ENCODE results near the gene CNOT8.
A peak's percentile ranks its signal among the peaks of the same experiment; 100 is the strongest.

The CNOT8 gene

GRCh38 chr5:154858297-154858971 lies at the start of gene CNOT8:
CNOT8 (plus strand) TSS chr5:154858627; CDS start chr5:154863279, 4,652 bp downstream.
- no peak for TF ChIP-seq GATA2 (IDR thresholded peaks at IDR 0.05; ENCODE audit: low read depth, low read length)
- TF ChIP-seq GATA3 (IDR thresholded peaks at IDR 0.05; ENCODE audit: low read depth, low read length): no peak

GRCh38 chr5:154811239-154811638 lies 47.2 kb upstream of the CNOT8 start:
- no peak for TF ChIP-seq GATA3 (IDR thresholded peaks at IDR 0.05; ENCODE audit: low read depth, low read length)
- no peak for TF ChIP-seq GATA2 (IDR thresholded peaks at IDR 0.05; ENCODE audit: low read depth, low read length)

GRCh38 chr5:154811653-154812465 lies 46.6 kb upstream of the CNOT8 start:
- TF ChIP-seq GATA2 (IDR thresholded peaks at IDR 0.05; ENCODE audit: low read depth, low read length) (no peak), GATA3 (IDR thresholded peaks at IDR 0.05; ENCODE audit: low read depth, low read length) (no peak)

GRCh38 chr5:154813158-154813557 lies 45.3 kb upstream of the CNOT8 start:
- no peak for TF ChIP-seq GATA3 (IDR thresholded peaks at IDR 0.05; ENCODE audit: low read depth, low read length)
- TF ChIP-seq GATA2 (IDR thresholded peaks at IDR 0.05; ENCODE audit: low read depth, low read length): no peak

GRCh38 chr5:154813736-154814135 lies 44.7 kb upstream of the CNOT8 start:
- TF ChIP-seq GATA2 (IDR thresholded peaks at IDR 0.05; ENCODE audit: low read depth, low read length): no peak
- TF ChIP-seq GATA3 (IDR thresholded peaks at IDR 0.05; ENCODE audit: low read depth, low read length): no peak

GRCh38 chr5:154815025-154815424 lies 43.4 kb upstream of the CNOT8 start:
- TF ChIP-seq GATA2 (IDR thresholded peaks at IDR 0.05; ENCODE audit: low read depth, low read length) (no peak), GATA3 (IDR thresholded peaks at IDR 0.05; ENCODE audit: low read depth, low read length) (no peak)

GRCh38 chr5:154815684-154816247 lies 42.7 kb upstream of the CNOT8 start:
- no peak for TF ChIP-seq GATA2 (IDR thresholded peaks at IDR 0.05; ENCODE audit: low read depth, low read length)
- no peak for TF ChIP-seq GATA3 (IDR thresholded peaks at IDR 0.05; ENCODE audit: low read depth, low read length)

- peak; percentile 80 for TF ChIP-seq GATA2 (IDR thresholded peaks at IDR 0.05; ENCODE audit: low read depth, low read length)
- TF ChIP-seq GATA3 (IDR thresholded peaks at IDR 0.05; ENCODE audit: low read depth, low read length): peak; percentile 53; the same call in 1 of the 2 replicates
Measured at GRCh38 chr5:154816891-154817492, 41.4 kb upstream of the CNOT8 start.

- no peak for TF ChIP-seq GATA3 (IDR thresholded peaks at IDR 0.05; ENCODE audit: low read depth, low read length)
- no peak for TF ChIP-seq GATA2 (IDR thresholded peaks at IDR 0.05; ENCODE audit: low read depth, low read length)
Measured at GRCh38 chr5:154817815-154818214, 40.6 kb upstream of the CNOT8 start.

GRCh38 chr5:154818471-154819116 lies 39.8 kb upstream of the CNOT8 start:
- TF ChIP-seq GATA2 (IDR thresholded peaks at IDR 0.05; ENCODE audit: low read depth, low read length): no peak
- TF ChIP-seq GATA3 (IDR thresholded peaks at IDR 0.05; ENCODE audit: low read depth, low read length): no peak

GRCh38 chr5:154819546-154819945 lies 38.9 kb upstream of the CNOT8 start:
- no peak for TF ChIP-seq GATA3 (IDR thresholded peaks at IDR 0.05; ENCODE audit: low read depth, low read length)
- TF ChIP-seq GATA2 (IDR thresholded peaks at IDR 0.05; ENCODE audit: low read depth, low read length): no peak

- TF ChIP-seq GATA3 (IDR thresholded peaks at IDR 0.05; ENCODE audit: low read depth, low read length) (no peak), GATA2 (IDR thresholded peaks at IDR 0.05; ENCODE audit: low read depth, low read length) (no peak)
Measured at GRCh38 chr5:154820383-154820782, 38.0 kb upstream of the CNOT8 start.

GRCh38 chr5:154823605-154824004 lies 34.8 kb upstream of the CNOT8 start:
- no peak for TF ChIP-seq GATA3 (IDR thresholded peaks at IDR 0.05; ENCODE audit: low read depth, low read length)
- TF ChIP-seq GATA2 (IDR thresholded peaks at IDR 0.05; ENCODE audit: low read depth, low read length): no peak

GRCh38 chr5:154824070-154824469 lies 34.4 kb upstream of the CNOT8 start:
- no peak for TF ChIP-seq GATA2 (IDR thresholded peaks at IDR 0.05; ENCODE audit: low read depth, low read length)
- TF ChIP-seq GATA3 (IDR thresholded peaks at IDR 0.05; ENCODE audit: low read depth, low read length): no peak

Measured in SH-SY5Y (cell line).